NCI-H774 (cell line): Measurements from ENCODE around the gene CLIP2.
"Not testable (repeated sequence)": the region's sequence is repeated elsewhere in the genome, so short reads cannot be mapped to it uniquely, and the experiment has no call there.

Experiments
- DNase-seq: peaks from one replicate; lab custom pipeline; 2025; lab: John Stamatoyannopoulos, UW

The CLIP2 gene

GRCh38 chr7:74371381-74372341 is 82.5 kb downstream of the CLIP2 start:
- peak; percentile 36 for DNase-seq

- no peak for DNase-seq
Measured at GRCh38 chr7:74372511-74373111, 83.4 kb downstream of the CLIP2 start.

GRCh38 chr7:74373536-74373935 is 84.3 kb downstream of the CLIP2 start:
- DNase-seq: no peak

- no peak for DNase-seq
Measured at GRCh38 chr7:74375726-74376220, 86.6 kb downstream of the CLIP2 start.

- DNase-seq: no peak
Measured at GRCh38 chr7:74376256-74377036, 87.2 kb downstream of the CLIP2 start.

- DNase-seq: no peak
Measured at GRCh38 chr7:74379938-74380337, 90.7 kb downstream of the CLIP2 start.

GRCh38 chr7:74380720-74381119 is 91.5 kb downstream of the CLIP2 start:
- no peak for DNase-seq

- DNase-seq: not testable (repeated sequence)
Measured at GRCh38 chr7:74384086-74384485, 94.9 kb downstream of the CLIP2 start.

GRCh38 chr7:74384854-74385253 is 95.6 kb downstream of the CLIP2 start:
- not testable (repeated sequence) for DNase-seq

- no peak for DNase-seq
Measured at GRCh38 chr7:74387606-74388005, 98.4 kb downstream of the CLIP2 start.

- DNase-seq: no peak
Measured at GRCh38 chr7:74388880-74389415, 99.7 kb downstream of the CLIP2 start.

- not testable (repeated sequence) for DNase-seq
Measured at GRCh38 chr7:74393722-74394121, 104.5 kb downstream of the CLIP2 start.

- DNase-seq: not testable (repeated sequence)
Measured at GRCh38 chr7:74394601-74395000, 105.4 kb downstream of the CLIP2 start.

- no peak for DNase-seq
Measured at GRCh38 chr7:74395745-74396311, 106.6 kb downstream of the CLIP2 start.

GRCh38 chr7:74396993-74397392 is 107.8 kb downstream of the CLIP2 start:
- no peak for DNase-seq

GRCh38 chr7:74398426-74398825 is 109.2 kb downstream of the CLIP2 start:
- no peak for DNase-seq

- DNase-seq: no peak
Measured at GRCh38 chr7:74399006-74399405, 109.8 kb downstream of the CLIP2 start.

GRCh38 chr7:74400420-74401136 is 111.4 kb downstream of the CLIP2 start:
- DNase-seq: no peak

GRCh38 chr7:74401137-74401859 is 112.1 kb downstream of the CLIP2 start:
- DNase-seq: peak; percentile 23

GRCh38 chr7:74402668-74403067 is 113.5 kb downstream of the CLIP2 start:
- not testable (repeated sequence) for DNase-seq
